Keratinocyte (primary cell): ENCODE results near the gene NAV3. TPM values are rescaled to one million over a fixed set of nuclear protein-coding genes. Genes with fewer than 3 reads are reported as not detected.

Experiments used
- DNase-seq: peaks from one replicate; pipeline ENCODE4 v3.0.0-alpha.2; 2011; ENCODE audit warnings: low read depth, missing footprints, low spot score
- FAIRE-seq: peaks from 2 replicates; lab custom pipeline; 2011; peaks lifted over from hg19 to GRCh38; lab: Jason Lieb, UNC
- H2AFZ ChIP-seq: 2 replicates; pipeline ENCODE4 v1.6.0; 2012; ENCODE audit warnings: low read length, control low read depth, inconsistent platforms; ENCODE audit not compliant: control insufficient read depth
- H3K27ac ChIP-seq: 2 replicates; pipeline ENCODE4 v1.5.1; 2011; ENCODE audit warnings: low read length; ENCODE audit not compliant: control insufficient read depth, insufficient read depth
- H3K27me3 ChIP-seq: 3 replicates; pipeline ENCODE4 v1.6.0; 2011; ENCODE audit warnings: low read length; ENCODE audit not compliant: control insufficient read depth, insufficient read depth; ENCODE audit errors: extremely low read depth
- H3K36me3 ChIP-seq, 2 experiments: 2 replicates in 1 of 2; 3 replicates in 1 of 2; pipeline ENCODE4 v1.5.1; 2011; ENCODE audit warnings: low read length in 2 of 2, mild to moderate bottlenecking in 1 of 2; ENCODE audit not compliant: control insufficient read depth in 2 of 2, insufficient read depth in 2 of 2; ENCODE audit errors: extremely low read depth in 1 of 2
- H3K4me1 ChIP-seq: 3 replicates; pipeline ENCODE4 v1.5.1; 2011; ENCODE audit warnings: low read length; ENCODE audit not compliant: control insufficient read depth, insufficient read depth; ENCODE audit errors: extremely low read depth
- H3K4me2 ChIP-seq: 3 replicates; pipeline ENCODE4 v1.6.0; 2011; ENCODE audit warnings: low read depth, low read length; ENCODE audit not compliant: control insufficient read depth, insufficient read depth; ENCODE audit errors: extremely low read depth
- H3K4me3 ChIP-seq, 3 experiments: fragments of 200-600 bp in 1 of 3; sonication (generic) in 1 of 3; 2 replicates in 2 of 3; 3 replicates in 1 of 3; pipeline ENCODE4 v1.5.1; 2011 to 2016; ENCODE audit warnings: low read length in 3 of 3, mild to moderate bottlenecking in 3 of 3, control low read depth in 2 of 3, inconsistent platforms in 1 of 3, low read depth in 1 of 3, mixed read lengths in 1 of 3, mixed run types in 1 of 3, moderate library complexity in 1 of 3; ENCODE audit not compliant: control insufficient read depth in 2 of 3, insufficient read depth in 2 of 3; ENCODE audit errors: extremely low read depth in 1 of 3
- H3K79me2 ChIP-seq: 2 replicates; pipeline ENCODE4 v1.6.0; 2012; ENCODE audit warnings: low read length; ENCODE audit not compliant: control insufficient read depth, insufficient read depth
- H3K9ac ChIP-seq: 3 replicates; pipeline ENCODE4 v1.6.0; 2011; ENCODE audit warnings: low read length; ENCODE audit not compliant: control insufficient read depth, insufficient read depth; ENCODE audit errors: extremely low read depth
- H3K9me1 ChIP-seq: 3 replicates; pipeline ENCODE4 v1.6.0; 2011; ENCODE audit warnings: low read length; ENCODE audit not compliant: control insufficient read depth, insufficient read depth; ENCODE audit errors: extremely low read depth
- H3K9me3 ChIP-seq: 2 replicates; pipeline ENCODE4 v1.5.1; 2012; ENCODE audit warnings: low read depth, low read length; ENCODE audit not compliant: control insufficient read depth
- H4K20me1 ChIP-seq: 3 replicates; pipeline ENCODE4 v1.6.0; 2011; ENCODE audit warnings: low read length; ENCODE audit not compliant: control insufficient read depth, insufficient read depth; ENCODE audit errors: extremely low read depth
- EZH2 ChIP-seq: IDR thresholded peaks from one replicate; pipeline ENCODE4 v1.6.1; 2012; ENCODE audit warnings: inconsistent platforms, mild to moderate bottlenecking, low read length, moderate library complexity
- dilution Hi-C: fragments of 300-500 bp; cut with MboI; formaldehyde crosslinking; loops from one replicate; pipeline ENCODE4 v1.7.0; 2020; ENCODE audit warnings: low sequenced_read_pairs; ENCODE audit not compliant: extremely low pct_ligation_motif_present
- polyA plus RNA-seq, 5 experiments: library from polyadenylated mRNA; depleted of rRNA in 3 of 5; stranded (reverse) in 3 of 5; stranded (forward) in 1 of 5; unstranded in 1 of 5; fragments of >200 nt; gene quantifications; 1 replicate in 1 of 5; 2 replicates in 3 of 5; 3 replicates in 1 of 5; pipeline versions ENCODE4 v1.2.1 to v1.2.3, GENCODE V29; 2011 to 2012; ENCODE audit warnings: missing spikeins in 2 of 5, low read depth in 1 of 5, low replicate concordance in 1 of 5
- TF ChIP-seq, protein P1 (sequence below), 3 experiments: IDR thresholded peaks in 1 of 3; conservative IDR thresholded peaks in 1 of 3; optimal IDR thresholded peaks in 1 of 3; 2 replicates in 2 of 3; 3 replicates in 1 of 3; pipeline versions ENCODE3 to v1.5.1; 2011; ENCODE audit warnings: low read length in 3 of 3, mild to moderate bottlenecking in 3 of 3, moderate library complexity in 2 of 3, control low read depth in 1 of 3, inconsistent platforms in 1 of 3; ENCODE audit not compliant: insufficient read depth in 2 of 3; ENCODE audit errors: extremely low read depth in 1 of 3

Gene NAV3
- polyA plus RNA-seq, 1 donor (not counting 4 experiments of a cell fraction or from before 2014, with no cell fraction given) = 22.6 TPM

DNA sequence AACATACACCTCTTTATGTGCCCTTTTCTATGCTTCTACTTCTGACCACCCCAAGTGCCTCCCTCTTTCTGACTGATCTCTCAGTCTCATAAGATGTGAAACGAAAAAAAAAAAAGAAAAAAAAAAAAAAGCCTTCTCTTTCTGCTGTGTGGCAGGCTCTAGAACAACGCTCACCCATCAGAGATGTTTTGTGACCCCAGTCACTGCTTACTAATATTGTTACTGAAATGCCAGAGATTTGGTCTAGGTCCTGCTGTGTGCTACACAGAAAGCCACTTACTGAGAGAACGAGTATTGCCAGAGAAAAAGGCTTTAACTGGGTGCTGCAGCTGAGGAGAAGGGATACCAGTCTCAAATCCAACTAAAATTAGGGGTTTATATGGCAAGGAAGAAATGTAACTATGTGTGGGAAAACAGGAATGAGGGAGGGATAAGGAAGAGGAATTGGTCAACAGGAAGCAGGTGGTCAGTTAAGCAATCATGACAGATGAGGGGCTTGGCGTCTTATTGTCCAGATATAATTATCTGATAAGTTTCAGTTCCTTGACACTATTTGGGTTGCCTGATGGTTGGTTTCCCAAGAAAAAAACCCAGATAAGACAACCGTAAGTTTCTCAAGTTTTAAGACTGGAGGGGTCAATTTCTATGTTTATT is 149.0 kb downstream of the NAV3 start:
- Histone ChIP-seq H3K9me1 (no peaks in the 10 kb centered on the region), H3K4me1 (no peaks in the 10 kb centered on the region), H3K4me3 (no peak overlapping the region), H2AFZ (no peak overlapping the region), H3K9me3 (no peaks in the 10 kb centered on the region), H3K27ac (no peak overlapping the region), H3K9ac (no peak overlapping the region), H4K20me1 (no peaks in the 10 kb centered on the region), H3K27me3 (no peaks in the 10 kb centered on the region), H3K4me2 (no peak overlapping the region), H3K79me2 (peaks cover 11% of the 10 kb centered on the region), H3K36me3 (peaks cover 2 to 10% of the 10 kb centered on the region in 2 experiments)
- DNase-seq (no peak), FAIRE-seq (no peak)
- dilution Hi-C loops = no loop called here
- no peak for TF ChIP-seq EZH2
- TF ChIP-seq, protein P1, sequence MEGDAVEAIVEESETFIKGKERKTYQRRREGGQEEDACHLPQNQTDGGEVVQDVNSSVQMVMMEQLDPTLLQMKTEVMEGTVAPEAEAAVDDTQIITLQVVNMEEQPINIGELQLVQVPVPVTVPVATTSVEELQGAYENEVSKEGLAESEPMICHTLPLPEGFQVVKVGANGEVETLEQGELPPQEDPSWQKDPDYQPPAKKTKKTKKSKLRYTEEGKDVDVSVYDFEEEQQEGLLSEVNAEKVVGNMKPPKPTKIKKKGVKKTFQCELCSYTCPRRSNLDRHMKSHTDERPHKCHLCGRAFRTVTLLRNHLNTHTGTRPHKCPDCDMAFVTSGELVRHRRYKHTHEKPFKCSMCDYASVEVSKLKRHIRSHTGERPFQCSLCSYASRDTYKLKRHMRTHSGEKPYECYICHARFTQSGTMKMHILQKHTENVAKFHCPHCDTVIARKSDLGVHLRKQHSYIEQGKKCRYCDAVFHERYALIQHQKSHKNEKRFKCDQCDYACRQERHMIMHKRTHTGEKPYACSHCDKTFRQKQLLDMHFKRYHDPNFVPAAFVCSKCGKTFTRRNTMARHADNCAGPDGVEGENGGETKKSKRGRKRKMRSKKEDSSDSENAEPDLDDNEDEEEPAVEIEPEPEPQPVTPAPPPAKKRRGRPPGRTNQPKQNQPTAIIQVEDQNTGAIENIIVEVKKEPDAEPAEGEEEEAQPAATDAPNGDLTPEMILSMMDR (optimal IDR thresholded peaks at IDR 0.05 in 1 of 3, IDR thresholded peaks at IDR 0.05 in 1 of 3, conservative IDR thresholded peaks at IDR 0.05 in 1 of 3; ENCODE audit: extremely low read depth in 1 of 3, insufficient read depth in 2 of 3, low read length in 3 of 3) = no peak

DNA sequence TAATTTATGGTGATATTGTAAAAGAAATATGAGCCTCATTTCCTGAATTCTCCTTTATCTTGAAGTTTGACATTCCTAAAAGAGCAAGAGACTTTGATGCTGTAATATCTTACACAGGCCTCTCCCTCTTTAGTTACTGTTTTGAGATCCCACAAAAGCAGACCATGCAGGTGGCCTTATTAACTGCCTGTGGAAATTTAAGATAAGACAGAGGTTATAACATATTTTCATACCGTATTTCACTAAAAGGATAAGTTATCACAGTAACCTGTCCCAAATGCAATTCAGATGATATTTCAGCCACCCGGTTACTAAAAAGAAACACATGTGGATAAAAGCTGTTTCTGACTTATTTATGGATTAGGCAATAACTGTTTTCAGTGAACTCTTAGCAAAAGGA is 150.1 kb downstream of the NAV3 start:
- no peaks in the 10 kb centered on the region for H4K20me1 ChIP-seq
- H3K9ac ChIP-seq = no peak overlapping the region
- H3K9me3 ChIP-seq = no peaks in the 10 kb centered on the region
- no peak overlapping the region for H3K27ac ChIP-seq
- H3K4me2 ChIP-seq = no peak overlapping the region
- peaks cover 2 to 10% of the 10 kb centered on the region in 2 experiments for H3K36me3 ChIP-seq
- no peaks in the 10 kb centered on the region for H3K9me1 ChIP-seq
- H3K4me1 ChIP-seq = no peaks in the 10 kb centered on the region
- H3K4me3 ChIP-seq = no peak overlapping the region
- H2AFZ ChIP-seq = no peak overlapping the region
- dilution Hi-C loops = no loop called here
- no peak for FAIRE-seq
- H3K27me3 ChIP-seq = no peaks in the 10 kb centered on the region
- no peak for TF ChIP-seq EZH2
- TF ChIP-seq, protein P1 (optimal IDR thresholded peaks at IDR 0.05 in 1 of 3, IDR thresholded peaks at IDR 0.05 in 1 of 3, conservative IDR thresholded peaks at IDR 0.05 in 1 of 3; ENCODE audit: extremely low read depth in 1 of 3, insufficient read depth in 2 of 3, low read length in 3 of 3) = no peak
- peaks cover 11% of the 10 kb centered on the region for H3K79me2 ChIP-seq
- DNase-seq = no peak
